DOHH2 (cell line): ENCODE data around the gene APOL4.

Experiments used
- EZH2phosphoT487 ChIP-seq: fragments of 200-600 bp; sonication (generic); IDR thresholded peaks from 2 replicates; pipeline ENCODE4 v1.6.1; 2017; ENCODE audit warnings: borderline replicate concordance, mild to moderate bottlenecking, antibody characterized with exemption, low read length, moderate library complexity, mixed read lengths
- TF ChIP-seq, protein P1 (sequence below): fragments of 200-600 bp; sonication (generic); IDR thresholded peaks from one replicate; pipeline ENCODE4 v1.5.1; 2014; ENCODE audit warnings: antibody characterized with exemption, mild to moderate bottlenecking, low read depth, low read length; ENCODE audit not compliant: poor library complexity, severe bottlenecking

DNA sequence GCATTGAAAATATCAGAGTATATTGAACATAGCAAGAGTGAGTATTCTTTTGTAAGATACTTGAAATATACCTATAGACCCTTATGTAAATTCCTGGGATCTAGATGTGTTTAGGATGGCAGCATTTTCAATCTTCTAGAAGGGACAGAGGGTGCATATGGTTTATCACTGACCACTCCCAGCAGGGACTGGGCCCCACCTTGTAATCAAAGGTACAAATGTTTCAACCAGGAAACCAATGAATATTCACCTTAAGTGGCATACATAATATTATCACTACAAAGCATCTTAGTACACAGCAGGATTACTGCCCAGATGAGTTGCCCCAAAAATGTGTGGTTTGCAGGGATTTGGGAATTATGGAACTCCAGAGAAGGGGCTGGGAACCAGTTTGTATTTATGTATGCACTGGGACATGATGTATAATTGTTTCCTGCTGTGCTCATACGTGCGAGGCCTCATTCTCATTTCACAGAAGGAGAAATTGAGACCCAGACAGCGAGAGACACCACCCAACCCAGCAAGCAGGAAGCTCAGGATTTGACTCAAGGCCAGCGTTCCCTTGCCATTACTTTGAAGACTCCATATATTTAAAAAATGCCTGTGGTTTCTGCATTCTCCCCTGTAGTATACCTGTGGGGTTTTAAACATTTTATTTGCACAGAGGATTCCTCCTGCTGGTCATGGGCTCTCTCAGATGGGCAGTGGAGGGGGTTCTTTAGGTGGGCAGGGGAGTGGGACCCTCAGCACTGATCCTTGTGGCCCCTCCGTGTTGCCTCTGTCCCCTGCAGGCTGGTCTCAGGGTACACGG is 5.2 kb downstream of the APOL4 start:
- TF ChIP-seq, protein P1, sequence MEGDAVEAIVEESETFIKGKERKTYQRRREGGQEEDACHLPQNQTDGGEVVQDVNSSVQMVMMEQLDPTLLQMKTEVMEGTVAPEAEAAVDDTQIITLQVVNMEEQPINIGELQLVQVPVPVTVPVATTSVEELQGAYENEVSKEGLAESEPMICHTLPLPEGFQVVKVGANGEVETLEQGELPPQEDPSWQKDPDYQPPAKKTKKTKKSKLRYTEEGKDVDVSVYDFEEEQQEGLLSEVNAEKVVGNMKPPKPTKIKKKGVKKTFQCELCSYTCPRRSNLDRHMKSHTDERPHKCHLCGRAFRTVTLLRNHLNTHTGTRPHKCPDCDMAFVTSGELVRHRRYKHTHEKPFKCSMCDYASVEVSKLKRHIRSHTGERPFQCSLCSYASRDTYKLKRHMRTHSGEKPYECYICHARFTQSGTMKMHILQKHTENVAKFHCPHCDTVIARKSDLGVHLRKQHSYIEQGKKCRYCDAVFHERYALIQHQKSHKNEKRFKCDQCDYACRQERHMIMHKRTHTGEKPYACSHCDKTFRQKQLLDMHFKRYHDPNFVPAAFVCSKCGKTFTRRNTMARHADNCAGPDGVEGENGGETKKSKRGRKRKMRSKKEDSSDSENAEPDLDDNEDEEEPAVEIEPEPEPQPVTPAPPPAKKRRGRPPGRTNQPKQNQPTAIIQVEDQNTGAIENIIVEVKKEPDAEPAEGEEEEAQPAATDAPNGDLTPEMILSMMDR = no peak
- no peak for TF ChIP-seq EZH2phosphoT487
